Activated B cell treated with CpG ODN at 0.5 μM for 24 hours (primary cell): ENCODE measurements around the gene BCKDHA. TPM values are rescaled to one million over a fixed set of nuclear protein-coding genes. Genes with fewer than 3 reads are reported as not detected.

Source experiments
- ATAC-seq: fragments of 200-7000 bp; cut with Tn5 transposase; one replicate; pipeline ENCODE4 v1.10.0; 2021; ENCODE audit warnings: low read depth, mild to moderate bottlenecking, moderate library complexity
- CTCF ChIA-PET: fragments of 350-600 bp; sonication (Branson Sonifier 250); formaldehyde crosslinking; loops from one replicate; lab custom pipeline; 2021; ENCODE audit warnings: antibody characterized with exemption; lab: Charles Lee
- POLR2A ChIA-PET: fragments of 350-600 bp; sonication (Branson Sonifier 250); formaldehyde crosslinking; loops from one replicate; lab custom pipeline; 2021; ENCODE audit warnings: antibody characterized with exemption; lab: Charles Lee
- DNase-seq: peaks from one replicate; pipeline ENCODE4 v3.0.0; 2022
- H3K27ac Mint-ChIP-seq: one replicate; pipeline ENCODE4 v1.8.0; 2020; ENCODE audit warnings: mixed read lengths
- H3K27me3 Mint-ChIP-seq: one replicate; pipeline ENCODE4 v1.8.0; 2021; ENCODE audit warnings: mixed read lengths
- H3K36me3 Mint-ChIP-seq: one replicate; pipeline ENCODE4 v1.8.0; 2021; ENCODE audit warnings: low read depth, mixed read lengths
- H3K4me1 Mint-ChIP-seq: one replicate; pipeline ENCODE4 v1.8.0; 2021; ENCODE audit warnings: mixed read lengths
- H3K4me3 Mint-ChIP-seq: one replicate; pipeline ENCODE4 v1.8.0; 2020; ENCODE audit warnings: mild to moderate bottlenecking, mixed read lengths
- H3K9me3 Mint-ChIP-seq: one replicate; pipeline ENCODE4 v1.8.0; 2020; ENCODE audit warnings: mixed read lengths
- intact Hi-C: fragments of 100-400 bp; cut with micrococcal nuclease; formaldehyde crosslinking; loops from one replicate; pipeline ENCODE4 v1.15.1; 2024
- total RNA-seq: library from RNA; stranded (reverse); gene quantifications from 2 replicates; pipeline ENCODE4 v1.2.3, GENCODE V29; 2022
- TF ChIP-seq, protein P1 (sequence below): fragments of 200-600 bp; IDR thresholded peaks from one replicate; pipeline ENCODE4 v1.8.0; 2022; ENCODE audit warnings: antibody characterized with exemption, mild to moderate bottlenecking

BCKDHA gene
- total RNA-seq, 1 donor from 2014 or later, result 22.2 TPM

DNA sequence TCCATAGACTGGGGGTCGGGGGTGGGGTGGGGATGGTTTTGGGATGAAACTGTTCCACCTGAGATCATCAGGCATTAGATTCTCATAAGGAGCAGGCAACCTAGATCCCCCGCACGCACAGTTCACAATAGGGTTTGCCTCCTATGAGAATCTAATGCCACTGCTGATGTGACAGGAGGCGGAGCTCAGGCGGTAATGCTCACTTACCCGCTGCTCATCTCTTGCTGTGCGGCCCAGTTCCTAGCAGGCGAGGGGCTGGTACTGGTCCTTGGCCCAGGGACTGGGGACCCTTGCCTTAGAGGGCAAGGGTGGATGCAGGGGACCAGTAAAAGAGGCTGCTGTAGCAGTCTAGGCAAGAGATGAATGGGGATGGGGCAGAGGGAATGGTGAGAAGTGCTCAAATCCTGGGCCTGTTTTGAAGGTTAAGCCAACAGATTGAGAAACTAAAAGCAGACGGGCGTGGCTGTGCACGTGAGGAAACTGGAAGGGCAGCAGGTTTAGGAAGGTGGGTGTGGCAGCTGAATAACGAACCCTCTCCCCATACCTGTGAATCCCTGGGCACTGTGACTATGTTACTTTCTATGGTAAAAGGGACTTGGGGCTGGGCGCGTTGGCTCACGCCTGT, 43.8 kb downstream of the BCKDHA start:
- intact Hi-C loops, result loop anchor here (2.0 kb wide), 1 partner anchor 77 kb away; the partner anchor contains the start of gene B9D2
- H3K4me1 Mint-ChIP-seq, result peaks cover 5% of the 10 kb centered on the region
- H3K36me3 Mint-ChIP-seq, result peaks cover 13% of the 10 kb centered on the region
- POLR2A ChIA-PET, result no interaction called here
- TF ChIP-seq, protein P1, sequence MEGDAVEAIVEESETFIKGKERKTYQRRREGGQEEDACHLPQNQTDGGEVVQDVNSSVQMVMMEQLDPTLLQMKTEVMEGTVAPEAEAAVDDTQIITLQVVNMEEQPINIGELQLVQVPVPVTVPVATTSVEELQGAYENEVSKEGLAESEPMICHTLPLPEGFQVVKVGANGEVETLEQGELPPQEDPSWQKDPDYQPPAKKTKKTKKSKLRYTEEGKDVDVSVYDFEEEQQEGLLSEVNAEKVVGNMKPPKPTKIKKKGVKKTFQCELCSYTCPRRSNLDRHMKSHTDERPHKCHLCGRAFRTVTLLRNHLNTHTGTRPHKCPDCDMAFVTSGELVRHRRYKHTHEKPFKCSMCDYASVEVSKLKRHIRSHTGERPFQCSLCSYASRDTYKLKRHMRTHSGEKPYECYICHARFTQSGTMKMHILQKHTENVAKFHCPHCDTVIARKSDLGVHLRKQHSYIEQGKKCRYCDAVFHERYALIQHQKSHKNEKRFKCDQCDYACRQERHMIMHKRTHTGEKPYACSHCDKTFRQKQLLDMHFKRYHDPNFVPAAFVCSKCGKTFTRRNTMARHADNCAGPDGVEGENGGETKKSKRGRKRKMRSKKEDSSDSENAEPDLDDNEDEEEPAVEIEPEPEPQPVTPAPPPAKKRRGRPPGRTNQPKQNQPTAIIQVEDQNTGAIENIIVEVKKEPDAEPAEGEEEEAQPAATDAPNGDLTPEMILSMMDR, result no peak
- DNase-seq (no peak), ATAC-seq (no peak)
- H3K4me3 Mint-ChIP-seq, result no peak overlapping the region
- CTCF ChIA-PET, result interaction anchor here (2.5 kb wide), 1 partner anchor 8 kb away, joined by 16 read pairs; no protein-coding TSS in a partner anchor
- no peaks in the 10 kb centered on the region for H3K27me3 Mint-ChIP-seq
- H3K9me3 Mint-ChIP-seq, result no peaks in the 10 kb centered on the region
- no peak overlapping the region for H3K27ac Mint-ChIP-seq

DNA sequence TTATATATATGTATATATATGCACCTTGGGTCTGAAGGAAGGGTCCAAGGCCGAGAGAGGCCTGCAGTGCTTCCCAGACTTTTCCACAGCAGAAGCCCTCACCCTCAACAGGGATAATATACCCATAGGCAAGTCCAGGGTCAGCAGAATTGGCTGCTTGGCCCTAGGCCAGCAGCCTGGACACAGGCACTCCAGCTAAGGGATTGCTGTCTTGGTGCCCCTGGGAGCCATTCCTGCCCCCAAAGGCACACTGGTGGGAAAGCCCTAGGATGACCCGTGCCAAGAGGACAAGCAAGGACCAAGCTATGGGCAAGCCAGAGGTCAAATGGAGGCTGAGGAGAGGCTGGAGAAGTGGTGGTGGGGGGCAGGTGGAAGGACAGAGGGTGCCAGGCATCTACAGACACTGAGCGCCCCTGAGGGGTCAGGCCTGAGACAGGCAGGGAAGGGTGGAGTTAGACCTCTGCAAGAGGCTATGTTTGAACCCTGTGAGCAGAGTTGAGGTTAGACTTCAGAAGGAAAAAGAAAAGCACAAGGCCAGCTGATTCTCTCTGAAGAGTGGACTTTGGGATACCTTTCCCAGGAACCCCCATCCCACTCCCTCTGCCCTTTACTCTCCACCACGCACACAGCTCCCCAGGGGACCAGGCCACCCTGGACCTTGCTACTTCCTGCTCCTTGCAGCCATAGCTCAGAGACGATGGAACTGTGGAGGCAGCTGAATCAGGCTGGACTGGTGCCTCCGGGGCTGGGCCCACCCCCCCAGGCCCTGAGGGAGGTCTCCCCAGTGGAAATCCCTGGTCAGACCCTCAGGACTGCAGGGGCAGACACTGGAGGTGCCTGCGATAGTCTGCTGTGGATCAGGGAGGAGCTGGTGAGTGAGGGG, 45.1 kb downstream of the BCKDHA start, which contains the start of gene ERICH4:
Gene ERICH4 (plus strand): TSS at position 684 of the 883 bp plus-strand sequence. CDS start 14 bp downstream, at position 698.
- ChIA-PET POLR2A (interaction anchor here (0.9 kb wide), 1 partner anchor 127 kb away, joined by 3 read pairs; no protein-coding TSS in a partner anchor), CTCF (interaction anchor here (13.2 kb wide), 1 partner anchor 123 kb away, joined by 344 read pairs; no protein-coding TSS in a partner anchor)
- DNase-seq (peak; percentile 5), ATAC-seq (no peak)
- Mint-ChIP-seq H3K4me1 (peaks cover under 1% of the 10 kb centered on the region), H3K4me3 (no peak within 1 kb of the TSS), H3K9me3 (no peaks in the 10 kb centered on the region), H3K27ac (no peak within 1 kb of the TSS), H3K27me3 (peaks cover 2% of the 10 kb centered on the region), H3K36me3 (peaks cover 6% of the 10 kb centered on the region)
- TF ChIP-seq, protein P1, result no peak
- intact Hi-C loops, result no loop called here

DNA sequence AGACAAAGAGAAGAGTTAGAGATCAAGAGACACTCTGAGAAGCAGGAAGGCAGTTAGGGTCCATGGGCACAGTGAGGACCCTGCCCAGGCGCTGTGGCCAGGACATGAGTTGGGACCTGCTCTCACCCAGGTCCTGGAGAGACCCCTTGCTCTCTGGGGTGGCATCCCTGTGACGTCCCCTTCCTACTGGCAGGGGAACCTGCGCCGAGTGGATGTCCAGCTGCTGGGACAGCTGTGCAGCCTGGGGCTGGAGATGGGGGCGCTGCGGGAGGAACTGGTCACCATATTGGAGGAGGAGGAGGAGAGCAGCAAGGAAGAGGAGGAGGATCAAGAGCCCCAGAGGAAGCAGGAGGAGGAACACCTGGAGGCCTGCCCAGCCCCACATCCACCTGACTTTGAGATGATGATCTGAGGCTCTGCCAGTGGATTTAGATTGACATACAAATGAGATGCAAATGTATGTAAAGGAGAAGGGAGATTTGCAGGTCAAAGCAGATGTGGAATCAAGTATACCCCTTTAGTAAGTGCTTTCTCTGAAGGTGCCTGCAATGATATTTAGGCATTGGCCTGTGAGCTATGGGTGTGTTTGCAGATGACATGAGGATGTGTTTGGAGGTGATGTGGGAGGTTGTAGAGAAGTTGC, 46.3 kb downstream of the BCKDHA start:
- no peak overlapping the region for H3K4me3 Mint-ChIP-seq
- POLR2A ChIA-PET, result no interaction called here
- no peaks in the 10 kb centered on the region for H3K36me3 Mint-ChIP-seq

DNA sequence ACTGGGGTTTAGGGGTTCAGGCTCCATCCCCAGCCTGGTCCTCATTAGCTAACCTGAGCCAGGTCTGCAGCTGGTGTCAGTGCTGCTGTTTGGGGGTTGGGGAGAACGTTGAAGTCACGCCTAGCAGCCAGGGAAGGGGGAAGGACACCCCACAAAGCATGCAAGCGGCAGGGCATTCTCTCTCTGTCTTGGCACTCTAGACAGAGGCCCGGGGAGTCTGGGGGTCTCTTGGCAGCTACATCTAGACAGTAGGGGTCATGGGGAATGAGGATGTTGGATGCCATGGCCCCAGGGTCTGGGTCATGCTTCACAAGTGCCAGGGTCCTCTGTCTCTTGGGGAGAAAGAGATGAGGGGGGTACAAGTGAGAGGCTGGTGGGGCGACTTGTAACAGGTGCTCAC, 48.0 kb downstream of the BCKDHA start:
- POLR2A ChIA-PET, result no interaction called here
- no peaks in the 10 kb centered on the region for H3K9me3 Mint-ChIP-seq
- intact Hi-C loops, result loop anchor here (5.0 kb wide), 1 partner anchor 243 kb away; no protein-coding TSS in a partner anchor
- H3K36me3 Mint-ChIP-seq, result no peaks in the 10 kb centered on the region
- H3K27me3 Mint-ChIP-seq, result peaks cover 2% of the 10 kb centered on the region
- CTCF ChIA-PET, result interaction anchor here (0.9 to 13.2 kb wide), 3 partner anchors 92 to 196 kb away, joined by 3 to 344 read pairs (median 93); no protein-coding TSS in a partner anchor
- H3K4me1 Mint-ChIP-seq, result peaks cover 9% of the 10 kb centered on the region
- no peak overlapping the region for H3K27ac Mint-ChIP-seq
- ATAC-seq (no peak), DNase-seq (no peak)
- TF ChIP-seq, protein P1, result no peak
- H3K4me3 Mint-ChIP-seq, result no peak overlapping the region

More for the DNA sequence above, 46.3 kb downstream of the BCKDHA start:
- H3K27ac Mint-ChIP-seq, result no peak overlapping the region
- H3K9me3 Mint-ChIP-seq, result no peaks in the 10 kb centered on the region
- peaks cover 2% of the 10 kb centered on the region for H3K27me3 Mint-ChIP-seq
- intact Hi-C loops, result no loop called here
- DNase-seq (no peak), ATAC-seq (no peak)
- H3K4me1 Mint-ChIP-seq, result no peaks in the 10 kb centered on the region
- TF ChIP-seq, protein P1, result no peak
- CTCF ChIA-PET, result interaction anchor here (13.2 kb wide), 1 partner anchor 122 kb away, joined by 344 read pairs; no protein-coding TSS in a partner anchor
